NT2/D1 (cell line): Measurements from ENCODE around the gene WNT6.

Experiments
- SUZ12 ChIP-seq: IDR thresholded peaks from 2 replicates; pipeline ENCODE4 v1.6.1; 2011; ENCODE audit not compliant: insufficient read length, insufficient read depth; ENCODE audit errors: extremely low read depth
- YY1 ChIP-seq: IDR thresholded peaks from 2 replicates; pipeline ENCODE4 v1.6.1; 2011; ENCODE audit not compliant: insufficient read length, insufficient read depth

DNA sequence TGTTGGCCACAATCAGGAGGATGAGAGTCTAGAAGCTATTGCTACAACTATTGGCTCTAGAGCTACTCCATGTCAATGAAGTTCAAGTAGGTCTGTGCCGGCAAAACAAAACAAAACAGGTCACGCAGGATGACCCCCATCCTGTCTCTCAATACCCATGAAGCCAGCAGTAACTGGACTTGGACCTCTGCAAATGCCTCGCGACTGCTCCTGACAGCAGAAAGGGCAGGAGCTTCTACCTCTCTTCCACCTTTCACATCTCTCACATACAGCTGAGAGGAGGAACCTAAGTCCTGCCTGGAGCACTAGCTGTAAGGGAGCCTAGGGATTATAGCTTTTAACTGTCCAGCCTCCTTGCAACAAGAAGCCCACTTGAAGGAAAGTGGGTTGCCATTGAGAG is 44.0 kb upstream of the WNT6 start:
- no peak for TF ChIP-seq YY1
- no peak for TF ChIP-seq SUZ12
